H1 (cell line): ENCODE results near the gene RHBDF2. TPM values are rescaled to one million over a fixed set of nuclear protein-coding genes. Genes with fewer than 3 reads are reported as not detected.

Source experiments
- CTCF ChIA-PET: fragments of 300-600 bp; sonication (Branson Sonifier 250); formaldehyde crosslinking; loops from one replicate; lab custom pipeline; 2021; ENCODE audit not compliant: partially characterized antibody; lab: Charles Lee
- POLR2A ChIA-PET: fragments of 300-600 bp; sonication (Branson Sonifier 250); formaldehyde crosslinking; loops from one replicate; lab custom pipeline; 2021; ENCODE audit warnings: inconsistent platforms; ENCODE audit not compliant: partially characterized antibody; lab: Charles Lee
- DNase-seq, 2 experiments: peaks; one replicate each; pipeline versions ENCODE4 v3.0.0 to v3.0.0-alpha.2; 2010 to 2022; ENCODE audit warnings: low spot score in 2 of 2, low read depth in 1 of 2, mixed read lengths in 1 of 2
- FAIRE-seq: peaks from 2 replicates; lab custom pipeline; 2011; peaks lifted over from hg19 to GRCh38; lab: Jason Lieb, UNC
- H2AFZ ChIP-seq: 2 replicates; pipeline ENCODE4 v1.8.1; 2012; ENCODE audit warnings: low read length, inconsistent platforms
- H2AK5ac ChIP-seq: 2 replicates; pipeline ENCODE4 v1.6.1; 2013; ENCODE audit warnings: low read depth, low read length
- H2BK120ac ChIP-seq: replicated peaks from 2 replicates; pipeline ENCODE3; 2013; ENCODE audit warnings: low read depth, low read length, inconsistent platforms
- H2BK12ac ChIP-seq: 2 replicates; pipeline ENCODE4 v1.6.1; 2013; ENCODE audit warnings: low read depth, low read length
- H2BK15ac ChIP-seq: 2 replicates; pipeline ENCODE4 v1.6.1; 2013; ENCODE audit warnings: low read length
- H2BK20ac ChIP-seq: 2 replicates; pipeline ENCODE4 v1.6.1; 2013; ENCODE audit warnings: low read length
- H2BK5ac ChIP-seq: 2 replicates; pipeline ENCODE4 v1.6.1; 2013; ENCODE audit warnings: low read depth, low read length
- H3K14ac ChIP-seq: 2 replicates; pipeline ENCODE4 v1.6.1; 2013; ENCODE audit warnings: inconsistent platforms; ENCODE audit not compliant: insufficient read length
- H3K18ac ChIP-seq: 2 replicates; pipeline ENCODE4 v1.6.1; 2013; ENCODE audit warnings: low read length; ENCODE audit errors: extremely low read depth
- H3K23ac ChIP-seq: 2 replicates; pipeline ENCODE4 v1.6.1; 2013; ENCODE audit warnings: inconsistent platforms; ENCODE audit not compliant: insufficient read length
- H3K23me2 ChIP-seq: 2 replicates; pipeline ENCODE4 v1.6.1; 2013; ENCODE audit warnings: low read depth, low read length
- H3K27ac ChIP-seq: 2 replicates; pipeline ENCODE4 v1.6.1; 2011; ENCODE audit warnings: low read depth, low read length, inconsistent platforms
- H3K27me3 ChIP-seq, 4 experiments: replicated peaks in 1 of 4; 1 replicate in 1 of 4; 2 replicates in 3 of 4; pipeline versions ENCODE4 v1.6.1 to v1.8.1; 2011 to 2013; ENCODE audit warnings: low read length in 3 of 4, mild to moderate bottlenecking in 3 of 4, inconsistent platforms in 2 of 4, mixed read lengths in 2 of 4, moderate library complexity in 1 of 4; ENCODE audit not compliant: control insufficient read depth in 3 of 4, insufficient read depth in 3 of 4; ENCODE audit errors: extremely low read depth in 1 of 4
- H3K36me3 ChIP-seq, 4 experiments: 2 replicates each; pipeline versions ENCODE4 v1.6.1 to v1.8.1; 2011 to 2013; ENCODE audit warnings: mild to moderate bottlenecking in 4 of 4, low read length in 3 of 4, moderate library complexity in 2 of 4, control low read depth in 1 of 4, inconsistent platforms in 1 of 4; ENCODE audit not compliant: insufficient read depth in 4 of 4, control insufficient read depth in 2 of 4
- H3K4ac ChIP-seq: replicated peaks from 2 replicates; pipeline ENCODE3; 2013; ENCODE audit warnings: low read length, low read depth, mixed read lengths, inconsistent platforms; ENCODE audit not compliant: insufficient read length
- H3K4me1 ChIP-seq, 4 experiments: replicated peaks in 1 of 4; 1 replicate in 1 of 4; 2 replicates in 3 of 4; pipeline versions ENCODE4 v1.6.1 to v1.8.1; 2011 to 2013; ENCODE audit warnings: low read length in 3 of 4, inconsistent platforms in 2 of 4, mixed read lengths in 1 of 4; ENCODE audit not compliant: insufficient read depth in 4 of 4, control insufficient read depth in 3 of 4
- H3K4me2 ChIP-seq, 2 experiments: 2 replicates each; pipeline versions ENCODE4 v1.6.1 to v1.8.1; 2011 to 2013; ENCODE audit warnings: low read depth in 2 of 2, low read length in 2 of 2, control low read depth in 1 of 2, inconsistent platforms in 1 of 2, mild to moderate bottlenecking in 1 of 2; ENCODE audit not compliant: insufficient read depth in 1 of 2
- H3K4me3 ChIP-seq, 4 experiments: fragments of 200-600, 300-600 bp in 1 of 4; sonication (generic), shearing (Covaris generic), sonication (Bioruptor Twin) in 1 of 4; 2 replicates each; pipeline versions ENCODE4 v1.5.1 to v1.8.1; 2011 to 2016; ENCODE audit warnings: low read length in 4 of 4, low read depth in 3 of 4, control low read depth in 2 of 4, inconsistent platforms in 2 of 4, mild to moderate bottlenecking in 2 of 4, mixed read lengths in 1 of 4, moderate library complexity in 1 of 4; ENCODE audit not compliant: insufficient read depth in 2 of 4; ENCODE audit errors: extremely low read depth in 1 of 4
- H3K56ac ChIP-seq: replicated peaks from 2 replicates; pipeline ENCODE3; 2013; ENCODE audit warnings: low read depth, mild to moderate bottlenecking, mixed read lengths, low read length, inconsistent platforms; ENCODE audit not compliant: insufficient read length
- H3K79me1 ChIP-seq: 2 replicates; pipeline ENCODE4 v1.6.1; 2013; ENCODE audit warnings: low read depth, low read length, control low read depth
- H3K79me2 ChIP-seq, 2 experiments: 2 replicates each; pipeline versions ENCODE4 v1.6.1 to v1.8.1; 2012 to 2013; ENCODE audit warnings: low read length in 2 of 2, mild to moderate bottlenecking in 2 of 2, inconsistent platforms in 1 of 2; ENCODE audit not compliant: insufficient read depth in 2 of 2, control insufficient read depth in 1 of 2
- H3K9ac ChIP-seq, 4 experiments: replicated peaks in 1 of 4; 1 replicate in 1 of 4; 2 replicates in 3 of 4; pipeline versions ENCODE4 v1.6.1 to v1.8.1; 2011 to 2013; ENCODE audit warnings: low read depth in 3 of 4, low read length in 3 of 4, control low read depth in 2 of 4, mild to moderate bottlenecking in 2 of 4, moderate library complexity in 2 of 4, inconsistent platforms in 1 of 4; ENCODE audit errors: extremely low read depth in 1 of 4
- H3K9me3 ChIP-seq, 2 experiments: 2 replicates each; pipeline versions ENCODE4 v1.6.1 to v1.8.1; 2012 to 2013; ENCODE audit warnings: mild to moderate bottlenecking in 2 of 2, moderate library complexity in 2 of 2, control low read depth in 1 of 2, inconsistent platforms in 1 of 2, low read depth in 1 of 2, low read length in 1 of 2, mixed read lengths in 1 of 2; ENCODE audit not compliant: insufficient read depth in 2 of 2
- H4K20me1 ChIP-seq, 2 experiments: replicated peaks in 1 of 2; 2 replicates each; pipeline versions ENCODE3 to v1.8.1; 2011 to 2013; ENCODE audit warnings: inconsistent platforms in 2 of 2, low read length in 2 of 2, mild to moderate bottlenecking in 1 of 2; ENCODE audit not compliant: insufficient read depth in 2 of 2, control insufficient read depth in 1 of 2
- H4K5ac ChIP-seq: 2 replicates; pipeline ENCODE4 v1.6.1; 2013; ENCODE audit warnings: low read length, low read depth, mixed read lengths, inconsistent platforms; ENCODE audit not compliant: insufficient read length
- H4K8ac ChIP-seq: 2 replicates; pipeline ENCODE4 v1.8.0; 2013; ENCODE audit warnings: mild to moderate bottlenecking, moderate library complexity, low read length, inconsistent platforms; ENCODE audit not compliant: insufficient read depth; ENCODE audit errors: extremely low read depth
- H4K91ac ChIP-seq: replicated peaks from 2 replicates; pipeline ENCODE3; 2013; ENCODE audit warnings: low read length, mixed read lengths, inconsistent platforms; ENCODE audit not compliant: insufficient read length
- BRCA1 ChIP-seq: IDR thresholded peaks from 2 replicates; pipeline ENCODE4 v1.6.1; 2012; ENCODE audit warnings: low read depth, low read length, improper control_type of control experiment
- CBX8 ChIP-seq: fragments of 300-800, 300-1000 bp; sonication (generic); IDR thresholded peaks from 2 replicates; pipeline ENCODE4 v1.7.1; 2016; ENCODE audit warnings: low read depth, low read length, borderline replicate concordance
- CHD2 ChIP-seq: IDR thresholded peaks from 2 replicates; pipeline ENCODE4 v1.6.1; 2012; ENCODE audit warnings: low read length, improper control_type of control experiment
- GABPA ChIP-seq: IDR thresholded peaks from 2 replicates; pipeline ENCODE4 v1.6.1; 2011; ENCODE audit warnings: mild to moderate bottlenecking, low read length, moderate library complexity, borderline replicate concordance; ENCODE audit not compliant: insufficient read depth
- HDAC6 ChIP-seq: IDR thresholded peaks from one replicate; pipeline ENCODE4 v1.7.1; 2012; ENCODE audit warnings: low read depth, mild to moderate bottlenecking, inconsistent platforms, low read length, moderate library complexity
- JUND ChIP-seq: IDR thresholded peaks from 2 replicates; pipeline ENCODE4 v1.6.1; 2011; ENCODE audit warnings: mild to moderate bottlenecking, improper control_type of control experiment, low read length
- POLR2AphosphoS5 ChIP-seq: IDR thresholded peaks from 2 replicates; pipeline ENCODE4 v1.6.1; 2011; ENCODE audit warnings: low read depth, low read length
- RXRA ChIP-seq: IDR thresholded peaks from 2 replicates; pipeline ENCODE4 v1.6.1; 2011; ENCODE audit warnings: low read depth, mild to moderate bottlenecking, low read length, moderate library complexity; ENCODE audit not compliant: insufficient read depth
- SIX5 ChIP-seq: IDR thresholded peaks from 2 replicates; pipeline ENCODE4 v1.6.1; 2011; ENCODE audit warnings: mild to moderate bottlenecking, low read depth, low read length
- SUZ12 ChIP-seq: fragments of 200-600 bp; sonication (generic); IDR thresholded peaks from 2 replicates; pipeline ENCODE4 v1.6.1; 2012; ENCODE audit warnings: mild to moderate bottlenecking, inconsistent platforms, low read length, moderate library complexity, mixed read lengths
- TBP ChIP-seq: IDR thresholded peaks from 2 replicates; pipeline ENCODE4 v1.6.1; 2011; ENCODE audit warnings: low read depth, low read length, improper control_type of control experiment
- ZNF274 ChIP-seq: IDR thresholded peaks from 2 replicates; pipeline ENCODE4 v1.7.0; 2012; ENCODE audit warnings: low read length, borderline replicate concordance; ENCODE audit errors: extremely low read depth
- WGBS, 2 experiments: shearing (Covaris generic) in 1 of 2; methylation state at CpG; one replicate each; pipeline versions ENCODE4 v1.1.6 to v1.1.7; 2013 to 2015; ENCODE audit warnings: low lambda C conversion rate in 2 of 2, mixed read lengths in 2 of 2, inconsistent platforms in 1 of 2, low coverage in 1 of 2, missing lambda C conversion rate in 1 of 2; ENCODE audit not compliant: insufficient replicate concordance in 2 of 2, insufficient coverage in 1 of 2, insufficient read length in 1 of 2; ENCODE audit errors: extremely low coverage in 1 of 2, missing lambda C conversion rate in 1 of 2; 5-methylcytosine and 5-hydroxymethylcytosine counted together
- polyA plus RNA-seq, 7 experiments: library from polyadenylated mRNA; depleted of rRNA in 3 of 7; stranded (reverse) in 5 of 7; unstranded in 2 of 7; fragments of >200 nt in 5 of 7; fragments of 200-250 nt in 2 of 7; gene quantifications; 1 replicate in 5 of 7; 2 replicates in 1 of 7; 4 replicates in 1 of 7; pipeline versions ENCODE4 v1.2.1 to v1.2.3, GENCODE V29; 2011 to 2013; ENCODE audit warnings: missing spikeins in 2 of 7, mixed read lengths in 2 of 7
- total RNA-seq: library from RNA; stranded (reverse); fragmentation: NEBNext Ultra II Directional; extraction: Animal tissue kit (Norgen Biotek cat#: 25700); gene quantifications from 2 replicates; pipeline ENCODE4 v1.2.1, GENCODE V29; 2021
- TF ChIP-seq, protein P1 (sequence below): IDR thresholded peaks from 2 replicates; pipeline ENCODE4 v1.6.1; 2011; ENCODE audit warnings: low read length, improper control_type of control experiment

The RHBDF2 gene
- total and polyA plus RNA-seq, 2 of the 8 experiments (the other 6 are each of a cell fraction or from before 2014, with no cell fraction given) = 21.2 to 25.9 TPM

DNA sequence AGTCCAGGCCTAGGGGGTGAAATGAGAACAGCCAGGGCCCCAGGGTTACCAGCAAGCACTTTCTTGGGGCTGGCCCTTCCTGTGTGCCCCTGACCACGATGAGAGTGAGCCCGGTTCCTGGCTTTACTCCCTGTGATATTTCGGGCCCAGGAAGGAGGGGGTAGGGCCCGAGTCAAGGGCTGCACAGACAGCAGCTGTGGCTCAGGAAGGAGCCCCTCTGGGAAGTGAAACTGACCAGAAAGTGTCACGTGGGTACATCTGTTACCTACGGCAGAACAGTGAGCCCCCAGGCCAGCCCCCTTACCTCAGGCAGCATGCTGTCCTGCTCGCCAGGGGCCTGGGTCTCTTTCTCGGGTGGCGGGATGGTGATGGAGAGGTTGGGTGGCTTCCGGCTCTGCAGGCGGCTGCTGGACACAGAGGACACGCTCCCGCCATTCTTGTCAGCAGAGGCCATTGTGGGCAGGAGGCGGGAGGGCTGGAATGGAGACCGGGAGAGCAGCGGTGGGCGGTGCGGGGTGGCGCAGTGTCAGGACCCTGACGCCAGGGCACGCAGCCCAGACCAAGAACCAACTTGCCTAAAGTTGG lies 20.1 kb downstream of the RHBDF2 start:
- no peak overlapping the region; the same call in 1 of the 2 replicates for H4K8ac ChIP-seq
- H2BK120ac ChIP-seq = no peak overlapping the region
- no peaks in the 10 kb centered on the region for H3K79me2 ChIP-seq
- ChIA-PET POLR2A (interaction anchor here (0.7 to 1.3 kb wide), 3 partner anchors 12 to 595 kb away, joined by 3 read pairs; no protein-coding TSS in a partner anchor), CTCF (interaction anchor here (1.3 to 11.0 kb wide), 3 partner anchors 13 to 23 kb away, joined by 3 to 192 read pairs (median 6); partner anchors contain the start of genes AANAT and RHBDF2)
- H2BK15ac ChIP-seq = no peak overlapping the region
- H3K23ac ChIP-seq = no peak overlapping the region
- no peak overlapping the region for H4K5ac ChIP-seq
- H3K9ac ChIP-seq = no peak overlapping the region
- DNase-seq (no peak), FAIRE-seq (no peak)
- H3K27ac ChIP-seq = no peak overlapping the region
- no peak overlapping the region for H3K4me3 ChIP-seq
- no peak overlapping the region for H2AFZ ChIP-seq
- H3K9me3 ChIP-seq = no peaks in the 10 kb centered on the region
- H3K4ac ChIP-seq = no peak overlapping the region
- no peak overlapping the region for H3K56ac ChIP-seq
- no peak overlapping the region for H3K18ac ChIP-seq
- H4K91ac ChIP-seq = no peak overlapping the region
- no peak overlapping the region for H2BK12ac ChIP-seq
- peaks cover 0 to 2% (median 1%) of the 10 kb centered on the region in 4 experiments; a peak in 1 of 8 replicates for H3K36me3 ChIP-seq
- H3K27me3 ChIP-seq = no peaks in the 10 kb centered on the region
- no peak overlapping the region for H3K14ac ChIP-seq
- WGBS, 2 experiments = 86% methylated on average over 21 of the region's 21 CpGs; no CpG with 5 or more reads in 1 of the 2 experiments
- H3K4me2 ChIP-seq = no peak overlapping the region
- no peak overlapping the region for H2BK5ac ChIP-seq
- H3K4me1 ChIP-seq = no peaks in the 10 kb centered on the region
- H2BK20ac ChIP-seq = no peak overlapping the region
- no peaks in the 10 kb centered on the region for H3K23me2 ChIP-seq
- no peaks in the 10 kb centered on the region for H3K79me1 ChIP-seq
- peaks cover 0 to 4% of the 10 kb centered on the region in 2 experiments for H4K20me1 ChIP-seq
- H2AK5ac ChIP-seq = no peak overlapping the region
- TF ChIP-seq ZNF274 = no peak
- no peak for TF ChIP-seq HDAC6
- TF ChIP-seq, protein P1, sequence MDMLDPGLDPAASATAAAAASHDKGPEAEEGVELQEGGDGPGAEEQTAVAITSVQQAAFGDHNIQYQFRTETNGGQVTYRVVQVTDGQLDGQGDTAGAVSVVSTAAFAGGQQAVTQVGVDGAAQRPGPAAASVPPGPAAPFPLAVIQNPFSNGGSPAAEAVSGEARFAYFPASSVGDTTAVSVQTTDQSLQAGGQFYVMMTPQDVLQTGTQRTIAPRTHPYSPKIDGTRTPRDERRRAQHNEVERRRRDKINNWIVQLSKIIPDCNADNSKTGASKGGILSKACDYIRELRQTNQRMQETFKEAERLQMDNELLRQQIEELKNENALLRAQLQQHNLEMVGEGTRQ = no peak
- no peak for TF ChIP-seq SUZ12
- no peak for TF ChIP-seq CHD2
- no peak for TF ChIP-seq JUND
- no peak for TF ChIP-seq SIX5
- TF ChIP-seq POLR2AphosphoS5 = no peak
- no peak for TF ChIP-seq GABPA
- no peak for TF ChIP-seq BRCA1
- no peak for TF ChIP-seq TBP
- no peak for TF ChIP-seq RXRA
- TF ChIP-seq CBX8 = no peak
